ENCODE measurements around the gene ESPNL.
"Not testable (repeated sequence)": the region's sequence is repeated elsewhere in the genome, so short reads cannot be mapped to it uniquely, and the experiment has no call there.

The ESPNL gene

DNA sequence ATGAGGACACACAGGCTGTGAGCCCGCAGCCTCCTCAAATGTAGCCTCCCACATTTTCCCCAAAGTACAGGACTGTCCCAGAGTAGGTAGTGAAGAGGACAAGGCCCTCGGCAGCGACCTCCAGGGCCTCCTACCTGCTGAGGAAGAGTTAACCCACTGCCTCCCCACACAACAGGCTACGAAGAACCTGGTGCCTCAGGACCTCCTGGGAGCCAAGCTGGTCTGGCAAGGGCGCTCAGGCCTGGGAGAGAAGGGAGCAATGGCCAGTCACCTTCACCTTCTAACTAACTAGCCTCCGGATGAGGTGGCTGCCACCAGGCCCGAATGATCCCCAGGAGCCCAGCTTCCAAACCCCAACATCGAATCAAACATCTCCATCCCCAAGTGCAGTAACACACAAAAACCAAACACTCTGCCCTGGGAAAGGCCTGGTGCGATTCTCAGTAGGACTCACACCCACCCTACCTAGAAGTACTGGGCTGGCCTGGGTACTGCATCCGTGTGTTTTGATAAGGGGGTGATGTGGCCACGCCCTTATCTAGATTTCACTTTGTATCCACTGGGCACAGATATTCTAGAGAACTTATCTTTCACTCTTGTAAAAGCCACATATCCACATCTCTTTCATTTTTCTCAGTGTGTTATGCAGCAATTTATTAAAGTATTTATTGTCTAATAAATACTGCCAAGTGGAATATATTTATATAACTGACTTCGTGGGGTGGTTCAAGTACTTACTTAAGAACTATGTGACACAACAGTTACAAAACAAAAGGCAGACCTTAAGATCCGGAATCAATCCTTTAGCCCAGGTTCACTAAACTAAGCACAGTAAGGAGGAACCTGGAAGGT, 68.3 kb downstream of the ESPNL start:
- DNase-seq (ENCODE audit: low read depth in 1 of 2, low spot score in 1 of 2) = no peak

DNA sequence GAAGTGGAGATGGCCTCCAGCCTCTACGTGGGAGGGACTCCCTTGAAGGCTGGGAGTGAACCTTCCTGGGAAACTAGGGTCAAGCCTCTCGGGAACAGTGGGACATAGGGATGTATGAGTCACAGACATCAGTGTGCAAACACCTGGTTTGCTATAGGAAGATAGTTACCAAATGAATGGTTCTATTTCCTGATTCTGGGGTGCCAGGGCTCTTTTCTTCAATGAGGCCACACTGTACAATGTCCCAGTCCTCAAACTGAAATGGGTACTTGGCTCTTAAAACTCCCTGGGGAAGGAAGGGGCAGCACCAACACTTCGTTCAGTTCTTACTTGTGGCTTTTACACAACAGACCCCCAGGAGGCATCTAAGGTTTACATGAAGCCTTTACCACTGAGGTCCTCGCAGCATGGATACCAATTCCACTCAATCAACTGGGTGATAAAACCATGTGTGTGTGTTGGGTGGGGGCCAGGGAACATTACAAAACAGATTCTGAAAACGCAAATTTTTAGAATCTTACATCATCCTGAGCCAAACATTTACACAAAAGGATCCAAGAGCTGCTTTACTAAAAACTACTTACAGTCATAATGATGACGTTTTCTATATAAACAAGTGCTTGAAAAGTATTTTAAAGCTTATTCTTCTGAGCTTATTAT, 69.0 kb downstream of the ESPNL start:
- DNase-seq (ENCODE audit: low read depth in 1 of 2, low spot score in 1 of 2) = no peak

DNA sequence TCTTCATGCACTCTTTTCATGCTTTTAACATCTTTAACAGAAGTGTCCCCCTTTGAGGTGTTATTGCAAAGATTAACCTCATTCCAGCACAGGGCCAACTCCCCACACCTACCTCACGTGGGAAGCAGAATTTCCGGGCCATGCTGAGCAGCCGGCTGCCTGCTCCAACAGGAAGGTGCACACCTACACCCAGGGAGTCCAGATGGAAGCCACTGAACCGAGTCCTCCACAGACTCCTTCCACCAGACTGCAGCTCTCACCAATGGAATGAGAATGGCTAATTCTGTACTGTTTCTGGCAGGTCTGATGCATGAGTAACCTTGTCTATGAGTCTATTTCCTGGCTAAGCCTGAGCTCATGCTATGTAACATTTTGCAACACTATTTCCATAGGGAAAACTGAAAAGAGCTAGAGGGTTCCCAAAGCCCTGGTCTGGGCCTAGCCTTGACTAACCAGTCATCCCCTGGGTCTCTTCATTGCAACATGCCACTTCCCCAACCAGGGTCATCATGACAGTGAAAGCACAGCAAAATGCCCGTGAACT, 69.6 kb downstream of the ESPNL start:
- no peak for DNase-seq (ENCODE audit: low read depth in 1 of 2, low spot score in 1 of 2)

DNA sequence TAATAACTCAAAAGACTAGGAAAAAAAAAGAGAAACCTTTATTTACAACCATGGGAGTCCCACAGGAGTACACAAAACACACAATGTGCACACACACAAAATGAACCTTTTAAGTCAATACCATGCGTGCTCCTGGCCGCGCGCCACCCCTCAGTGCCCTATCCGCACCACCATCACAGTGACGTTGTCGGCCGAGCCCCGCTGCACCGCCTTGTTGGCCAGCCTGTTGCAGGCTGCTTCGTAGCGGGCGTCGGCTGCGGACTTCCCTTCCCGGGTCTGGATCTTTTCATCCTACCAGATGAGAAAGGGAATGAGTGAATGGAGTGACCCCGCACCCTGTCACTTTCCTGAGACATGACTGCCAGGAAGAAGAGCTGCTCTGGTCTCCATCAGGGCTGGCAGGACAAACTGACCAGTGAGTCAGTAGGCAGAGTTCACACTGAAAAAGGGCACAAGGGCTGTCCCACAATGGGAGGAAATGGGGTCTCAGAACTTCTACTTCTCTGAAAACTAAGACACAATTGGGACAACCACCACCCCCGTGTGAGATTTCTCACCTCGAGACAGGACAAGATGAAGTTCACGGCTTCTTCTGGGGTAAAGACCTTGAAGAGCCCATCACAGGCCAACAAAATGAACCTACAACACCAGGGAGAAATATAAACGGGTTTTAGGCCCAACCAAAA, 70.4 kb downstream of the ESPNL start:
- DNase-seq (ENCODE audit: low read depth in 1 of 2, low spot score in 1 of 2) = no peak

DNA sequence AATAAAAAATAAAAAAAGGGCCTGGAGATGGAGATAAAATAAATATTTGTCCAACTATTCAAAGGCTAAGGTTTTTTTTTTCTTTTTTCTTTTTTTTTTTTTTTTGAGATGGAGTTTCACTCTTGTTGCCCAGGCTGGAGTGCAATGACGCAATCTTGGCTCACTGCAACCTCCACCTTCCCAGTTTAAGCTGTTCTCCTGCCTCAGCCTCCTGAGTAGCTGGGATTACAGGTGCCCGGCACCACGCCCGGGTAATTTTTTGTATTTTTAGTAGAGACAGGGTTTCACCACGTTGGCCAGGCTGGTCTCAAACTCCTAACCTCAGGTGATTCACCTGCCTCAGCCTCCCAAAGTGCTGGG, 70.9 kb downstream of the ESPNL start:
- not testable (repeated sequence) for DNase-seq (ENCODE audit: low read depth in 1 of 2, low spot score in 1 of 2)

DNA sequence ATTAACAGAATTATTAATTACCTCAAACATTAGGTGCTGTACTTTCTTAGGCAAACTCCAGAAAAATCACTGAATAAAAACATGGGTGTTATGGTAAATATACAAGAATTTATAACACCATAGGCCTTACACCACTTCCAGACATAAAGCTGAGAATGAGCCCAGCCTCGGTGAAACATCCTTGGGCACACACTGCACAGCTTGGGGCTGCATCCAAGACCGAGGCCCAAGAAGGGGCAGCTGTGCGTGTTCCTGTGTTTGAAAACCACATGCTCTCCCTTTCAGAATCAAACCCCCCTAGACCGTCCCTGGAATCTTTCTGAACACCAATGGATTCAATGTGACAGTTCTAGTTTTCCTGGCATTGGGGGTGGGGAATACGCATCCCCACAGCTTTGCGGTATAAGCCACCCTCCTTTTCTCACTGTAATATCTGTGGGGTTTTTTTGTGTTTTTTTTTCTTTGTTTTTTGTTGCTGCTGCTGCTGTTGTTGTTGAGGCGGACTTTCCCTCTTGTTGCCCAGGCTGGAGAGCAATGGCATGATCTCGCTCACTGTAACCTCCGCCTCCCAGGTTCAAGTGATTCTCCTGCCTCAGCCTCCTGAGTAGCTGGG, 71.5 kb downstream of the ESPNL start:
- DNase-seq (ENCODE audit: low read depth in 1 of 2, low spot score in 1 of 2) = no peak

DNA sequence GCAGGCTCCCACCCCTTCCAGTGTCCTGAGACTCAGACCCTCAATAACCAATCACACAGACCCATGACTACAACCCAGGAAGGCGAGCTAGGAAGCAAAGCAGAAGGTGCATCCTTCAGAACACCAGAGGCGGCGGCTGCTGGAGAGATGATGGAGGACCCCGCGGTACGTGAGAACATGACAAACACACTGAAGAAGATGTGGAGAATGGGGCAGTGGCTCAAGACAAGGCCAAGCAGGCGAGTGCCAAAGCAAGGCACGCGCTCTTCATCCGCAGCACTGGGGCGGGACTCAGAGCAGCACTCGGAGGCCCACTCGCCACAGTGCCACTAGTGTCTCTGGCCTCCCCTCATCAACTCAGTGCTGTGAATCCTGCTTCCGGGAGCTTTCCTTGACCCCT, 72.3 kb downstream of the ESPNL start:
- DNase-seq (ENCODE audit: low read depth in 1 of 2, low spot score in 1 of 2) = no peak

DNA sequence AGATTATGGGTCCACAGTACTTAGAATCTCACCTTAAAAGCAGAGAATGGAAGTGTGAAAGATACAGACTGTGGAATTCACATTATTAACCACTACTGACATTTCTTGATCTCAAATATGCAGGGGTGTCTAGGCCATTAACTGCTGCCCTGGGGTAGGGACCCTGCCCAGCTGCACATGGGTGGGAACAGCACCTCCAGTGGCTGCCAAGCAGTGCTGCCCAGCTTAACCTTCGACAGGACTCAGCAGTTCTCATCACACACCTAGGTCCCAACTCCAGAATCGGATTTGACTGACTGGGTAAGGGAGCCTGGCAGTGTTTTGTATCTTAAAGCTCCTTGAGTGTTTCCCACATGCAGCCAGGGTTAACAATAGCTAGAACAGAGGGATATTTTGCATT, 73.6 kb downstream of the ESPNL start:
- no peak for DNase-seq (ENCODE audit: low read depth in 1 of 2, low spot score in 1 of 2)

DNA sequence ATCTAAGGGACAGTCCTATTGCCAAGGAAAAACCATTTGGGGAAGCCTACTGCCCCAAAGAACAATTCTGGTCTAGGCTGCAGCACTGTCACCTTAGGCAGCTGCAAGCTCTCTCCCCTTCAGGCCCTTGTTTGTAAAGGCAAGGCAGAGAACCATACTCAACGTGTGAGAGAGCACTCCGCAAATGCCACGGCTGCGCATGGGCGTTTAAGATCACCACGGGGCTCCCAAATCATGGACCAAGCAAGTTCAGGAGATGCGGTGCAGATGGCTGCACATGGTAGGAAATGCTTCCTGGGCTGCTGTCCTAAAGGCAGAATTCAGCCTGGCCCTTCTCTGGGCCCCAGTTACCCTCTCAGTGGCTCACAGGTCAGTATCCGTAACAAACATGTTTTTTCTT, 74.2 kb downstream of the ESPNL start:
- no peak for DNase-seq (ENCODE audit: low read depth in 1 of 2, low spot score in 1 of 2)

DNA sequence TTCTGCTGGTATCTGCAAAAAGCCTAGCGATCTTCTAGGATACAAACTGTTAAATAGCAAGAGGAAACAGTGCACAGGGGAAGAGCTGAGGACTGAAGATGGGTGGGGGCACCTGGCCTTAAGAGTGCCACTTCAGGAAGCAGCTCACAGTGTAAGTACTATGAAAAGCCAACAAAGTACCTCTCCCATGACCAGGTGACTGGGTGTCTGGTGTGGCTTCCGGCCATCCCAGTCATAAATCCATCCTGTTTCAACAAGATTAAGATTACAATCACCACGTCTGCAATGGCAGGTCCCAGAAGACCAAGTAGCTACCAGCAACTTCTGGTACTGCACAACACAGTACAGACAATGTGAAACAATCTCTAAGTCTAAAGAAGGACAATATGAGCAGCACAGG, 74.6 kb downstream of the ESPNL start:
- no peak for DNase-seq (ENCODE audit: low read depth in 1 of 2, low spot score in 1 of 2)

DNA sequence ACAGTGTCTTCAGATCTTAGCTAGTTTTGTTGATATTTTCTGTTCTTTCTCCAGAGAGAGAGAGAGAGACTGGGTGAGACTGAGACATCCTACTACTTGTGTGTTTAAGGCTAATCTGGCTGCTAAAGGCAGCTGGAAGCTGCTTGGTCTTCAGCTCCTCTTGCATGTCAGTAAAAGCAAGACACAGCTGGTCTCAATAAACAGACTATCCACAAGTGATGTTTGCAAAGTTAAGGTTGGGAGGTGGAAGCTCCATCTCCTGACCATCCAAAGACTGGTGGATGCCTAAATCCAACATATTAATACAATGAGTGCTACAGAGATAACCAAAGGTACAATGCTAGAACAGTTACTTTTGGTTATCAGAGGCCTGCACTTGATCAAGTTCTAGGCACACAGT, 76.5 kb downstream of the ESPNL start:
- DNase-seq (ENCODE audit: low read depth in 1 of 2, low spot score in 1 of 2) = no peak

DNA sequence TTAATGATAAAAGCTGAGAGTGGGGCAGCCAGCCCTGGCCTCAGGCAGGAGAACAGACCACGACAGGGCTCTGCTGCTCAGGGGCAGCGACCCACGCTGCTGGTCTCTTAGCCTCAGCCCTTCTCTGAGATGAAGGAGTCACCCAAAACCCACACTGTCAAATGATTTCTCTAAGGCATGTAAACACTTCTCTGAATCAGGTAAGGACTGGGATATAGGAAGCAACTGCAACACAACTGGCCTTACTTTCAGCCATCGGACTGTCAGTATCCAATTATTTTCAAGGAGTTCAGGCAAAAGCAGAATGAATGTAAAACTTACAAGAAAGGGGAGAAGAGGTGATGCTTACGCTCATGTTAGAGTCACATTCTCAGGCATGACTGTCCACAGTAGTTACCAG, 80.4 kb downstream of the ESPNL start:
- DNase-seq (ENCODE audit: low read depth in 1 of 2, low spot score in 1 of 2) = no peak

DNA sequence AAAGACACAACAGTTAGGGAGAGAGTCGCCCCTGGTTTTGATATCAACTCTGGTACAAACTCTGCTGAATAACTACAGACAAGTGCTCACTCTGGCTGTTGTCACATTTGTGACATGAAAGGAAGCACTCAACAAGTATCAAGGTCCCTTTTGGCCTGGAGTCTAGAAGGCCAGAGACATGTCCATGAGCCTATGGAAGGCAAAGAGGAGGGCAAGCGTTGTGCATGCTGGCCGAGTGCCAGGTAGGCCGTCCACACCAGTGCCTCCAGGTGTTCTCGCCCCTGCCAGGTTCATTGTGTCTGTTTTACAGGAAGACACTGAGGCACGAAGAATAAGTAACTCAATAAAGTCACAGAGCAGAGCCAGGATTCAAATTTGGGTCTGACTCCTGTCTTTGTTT, 82.2 kb downstream of the ESPNL start:
- DNase-seq (ENCODE audit: low read depth in 1 of 2, low spot score in 1 of 2) = no peak
